Central memory CD8-positive, alpha-beta T cell (primary cell): ENCODE results near the gene PARD6G.
"Not testable (repeated sequence)": the region's sequence is repeated elsewhere in the genome, so short reads cannot be mapped to it uniquely, and the experiment has no call there.

Source experiments
- ATAC-seq: fragments of 150-1000 bp; cut with Tn5 transposase; replicated peaks from 2 replicates; pipeline ENCODE4 v1.10.0; 2022; ENCODE audit warnings: mild to moderate bottlenecking, moderate FRiP score, moderate number of reproducible peaks; ENCODE audit not compliant: poor library complexity, severe bottlenecking; ENCODE audit errors: extremely low read depth
- DNase-seq, 2 donors: peaks; one replicate each; pipeline ENCODE4 v3.0.0; 2021; ENCODE audit warnings: low spot score in 2 of 2
- H3K27ac Mint-ChIP-seq: one replicate; pipeline ENCODE4 v1.8.0; 2022; ENCODE audit warnings: low read depth, mild to moderate bottlenecking, moderate library complexity, mixed read lengths
- H3K27me3 Mint-ChIP-seq: one replicate; pipeline ENCODE4 v1.8.0; 2022; ENCODE audit warnings: mixed read lengths
- H3K36me3 Mint-ChIP-seq: one replicate; pipeline ENCODE4 v1.8.0; 2022; ENCODE audit warnings: mild to moderate bottlenecking, moderate library complexity, mixed read lengths; ENCODE audit not compliant: insufficient read depth
- H3K4me1 Mint-ChIP-seq: one replicate; pipeline ENCODE4 v1.8.0; 2022; ENCODE audit warnings: mixed read lengths
- H3K4me3 Mint-ChIP-seq: one replicate; pipeline ENCODE4 v1.8.0; 2022; ENCODE audit warnings: mild to moderate bottlenecking, moderate library complexity, mixed read lengths
- H3K9me3 Mint-ChIP-seq: one replicate; pipeline ENCODE4 v1.8.0; 2022; ENCODE audit warnings: mixed read lengths

Gene PARD6G

GRCh38 chr18:80247393-80247841 is at the start of gene PARD6G:
PARD6G (minus strand) TSS chr18:80247514; CDS start chr18:80247348, 166 bp downstream.
- Mint-ChIP-seq H3K4me1 (no peaks in the 10 kb centered on the region), H3K27me3 (peaks cover 32% of the 10 kb centered on the region), H3K36me3 (peaks cover 2% of the 10 kb centered on the region), H3K27ac (no peak within 1 kb of the TSS), H3K4me3 (peak within 1 kb of the TSS; percentile 65), H3K9me3 (no peaks in the 10 kb centered on the region)
- peak; percentile 71 for ATAC-seq
- DNase-seq, result no peak

- ATAC-seq, result peak; percentile 24
- not testable (repeated sequence) for H3K4me1 Mint-ChIP-seq, H3K36me3 Mint-ChIP-seq, H3K9me3 Mint-ChIP-seq, H3K4me3 Mint-ChIP-seq, H3K27me3 Mint-ChIP-seq, DNase-seq, H3K27ac Mint-ChIP-seq
These were observed 15.1 kb upstream of the PARD6G start for GRCh38 chr18:80262241-80263033.

- Mint-ChIP-seq H3K9me3 (no peaks in the 10 kb centered on the region), H3K27ac (no peak overlapping the region), H3K36me3 (peaks cover 5% of the 10 kb centered on the region), H3K27me3 (peaks cover 11% of the 10 kb centered on the region), H3K4me3 (no peak overlapping the region), H3K4me1 (no peaks in the 10 kb centered on the region)
- ATAC-seq (no peak), DNase-seq (no peak)
These were observed 12.3 kb upstream of the PARD6G start for GRCh38 chr18:80259610-80260009.

- Mint-ChIP-seq H3K9me3 (no peaks in the 10 kb centered on the region), H3K27ac (no peak overlapping the region), H3K4me3 (no peak overlapping the region)
These were observed 11.3 kb upstream of the PARD6G start for GRCh38 chr18:80258640-80259039.

GRCh38 chr18:80257579-80258543 is 10.5 kb upstream of the PARD6G start:
- H3K4me3 Mint-ChIP-seq, result not testable (repeated sequence)
- H3K27me3 Mint-ChIP-seq, result peaks cover 11% of the 10 kb centered on the region
- DNase-seq, result peak; percentile 46 to 47

More at GRCh38 chr18:80258640-80259039, 11.3 kb upstream of the PARD6G start:
- ATAC-seq (no peak), DNase-seq (no peak)
- H3K4me1 Mint-ChIP-seq, result no peaks in the 10 kb centered on the region
- peaks cover 11% of the 10 kb centered on the region for H3K27me3 Mint-ChIP-seq
- peaks cover 8% of the 10 kb centered on the region for H3K36me3 Mint-ChIP-seq

GRCh38 chr18:80254971-80255500 is 7.7 kb upstream of the PARD6G start:
- ATAC-seq (no peak), DNase-seq (no peak)
- peaks cover 3% of the 10 kb centered on the region for H3K36me3 Mint-ChIP-seq
- no peak overlapping the region for H3K27ac Mint-ChIP-seq
- H3K9me3 Mint-ChIP-seq, result no peaks in the 10 kb centered on the region
- peaks cover 11% of the 10 kb centered on the region for H3K27me3 Mint-ChIP-seq
- H3K4me3 Mint-ChIP-seq, result no peak overlapping the region
- no peaks in the 10 kb centered on the region for H3K4me1 Mint-ChIP-seq

More at GRCh38 chr18:80257579-80258543, 10.5 kb upstream of the PARD6G start:
- H3K4me1 Mint-ChIP-seq, H3K36me3 Mint-ChIP-seq, H3K9me3 Mint-ChIP-seq, H3K27ac Mint-ChIP-seq, ATAC-seq: not testable (repeated sequence)

GRCh38 chr18:80253871-80254492 is 6.7 kb upstream of the PARD6G start:
- Mint-ChIP-seq H3K27me3 (peaks cover 11% of the 10 kb centered on the region), H3K36me3 (peaks cover 3% of the 10 kb centered on the region), H3K27ac (no peak overlapping the region), H3K9me3 (no peaks in the 10 kb centered on the region), H3K4me3 (no peak overlapping the region), H3K4me1 (no peaks in the 10 kb centered on the region)
- DNase-seq (no peak), ATAC-seq (peak; percentile 40)

GRCh38 chr18:80253236-80253635 is 5.9 kb upstream of the PARD6G start:
- Mint-ChIP-seq H3K9me3 (no peaks in the 10 kb centered on the region), H3K4me1 (no peaks in the 10 kb centered on the region)

GRCh38 chr18:80252136-80252535 is 4.8 kb upstream of the PARD6G start:
- H3K27me3 Mint-ChIP-seq, result peaks cover 7% of the 10 kb centered on the region
- H3K4me1 Mint-ChIP-seq, result no peaks in the 10 kb centered on the region
- H3K4me3 Mint-ChIP-seq, result no peak overlapping the region
- no peak overlapping the region for H3K27ac Mint-ChIP-seq
- ATAC-seq, result no peak
- DNase-seq, result no peak
- H3K36me3 Mint-ChIP-seq, result peaks cover 3% of the 10 kb centered on the region
- no peaks in the 10 kb centered on the region for H3K9me3 Mint-ChIP-seq

More at GRCh38 chr18:80253236-80253635, 5.9 kb upstream of the PARD6G start:
- H3K36me3 Mint-ChIP-seq, result peaks cover 3% of the 10 kb centered on the region
- H3K4me3 Mint-ChIP-seq, result no peak overlapping the region
- ATAC-seq (no peak), DNase-seq (no peak)
- H3K27me3 Mint-ChIP-seq, result peaks cover 11% of the 10 kb centered on the region
- H3K27ac Mint-ChIP-seq, result no peak overlapping the region

GRCh38 chr18:80251700-80252099 is 4.4 kb upstream of the PARD6G start:
- Mint-ChIP-seq H3K27ac (no peak overlapping the region), H3K9me3 (no peaks in the 10 kb centered on the region), H3K36me3 (peaks cover 3% of the 10 kb centered on the region), H3K4me1 (no peaks in the 10 kb centered on the region), H3K27me3 (peaks cover 2% of the 10 kb centered on the region), H3K4me3 (no peak overlapping the region)
- DNase-seq, result no peak
- no peak for ATAC-seq

GRCh38 chr18:80250740-80251364 is 3.5 kb upstream of the PARD6G start:
- H3K4me1 Mint-ChIP-seq, result no peaks in the 10 kb centered on the region
- no peaks in the 10 kb centered on the region for H3K9me3 Mint-ChIP-seq
- no peak for DNase-seq
- H3K36me3 Mint-ChIP-seq, result peaks cover 3% of the 10 kb centered on the region
- ATAC-seq, result no peak
- H3K4me3 Mint-ChIP-seq, result no peak overlapping the region
- H3K27ac Mint-ChIP-seq, result no peak overlapping the region
- H3K27me3 Mint-ChIP-seq, result peaks cover 4% of the 10 kb centered on the region
